H1 (cell line): ENCODE data around the gene SRM. TPM values are rescaled to one million over a fixed set of nuclear protein-coding genes. Genes with fewer than 3 reads are reported as not detected.

ENCODE experiments used
- E2F6 ChIP-seq: IDR thresholded peaks from 2 replicates; pipeline ENCODE4 v1.6.1; 2012; ENCODE audit warnings: inconsistent platforms
- EGR1 ChIP-seq: IDR thresholded peaks from 2 replicates; pipeline ENCODE4 v1.6.1; 2011; ENCODE audit warnings: low read depth, low read length, borderline replicate concordance
- FOSL1 ChIP-seq: IDR thresholded peaks from 2 replicates; pipeline ENCODE4 v1.6.1; 2011; ENCODE audit warnings: mild to moderate bottlenecking, low read depth, low read length, moderate library complexity; ENCODE audit not compliant: insufficient read depth
- POLR2A ChIP-seq, 2 experiments: IDR thresholded peaks; 1 replicate in 1 of 2; 2 replicates in 1 of 2; pipeline ENCODE4 v1.6.1; 2011; ENCODE audit warnings: low read depth in 2 of 2, low read length in 2 of 2, mild to moderate bottlenecking in 2 of 2; ENCODE audit errors: control extremely low read depth in 1 of 2
- TAF7 ChIP-seq: optimal IDR thresholded peaks from 2 replicates; pipeline ENCODE3; 2011; ENCODE audit warnings: low read depth, mild to moderate bottlenecking, inconsistent platforms, low read length, moderate library complexity, borderline replicate concordance
- TBP ChIP-seq: IDR thresholded peaks from 2 replicates; pipeline ENCODE4 v1.6.1; 2011; ENCODE audit warnings: low read depth, low read length, improper control_type of control experiment
- polyA plus RNA-seq, 7 experiments: library from polyadenylated mRNA; depleted of rRNA in 3 of 7; stranded (reverse) in 5 of 7; unstranded in 2 of 7; fragments of >200 nt in 5 of 7; fragments of 200-250 nt in 2 of 7; gene quantifications; 1 replicate in 5 of 7; 2 replicates in 1 of 7; 4 replicates in 1 of 7; pipeline versions ENCODE4 v1.2.1 to v1.2.3, GENCODE V29; 2011 to 2013; ENCODE audit warnings: missing spikeins in 2 of 7, mixed read lengths in 2 of 7
- total RNA-seq: library from RNA; stranded (reverse); fragmentation: NEBNext Ultra II Directional; extraction: Animal tissue kit (Norgen Biotek cat#: 25700); gene quantifications from 2 replicates; pipeline ENCODE4 v1.2.1, GENCODE V29; 2021
- TF ChIP-seq, protein P1 (sequence below): IDR thresholded peaks from 2 replicates; pipeline ENCODE4 v1.6.1; 2011; ENCODE audit warnings: low read depth, mild to moderate bottlenecking, low read length; ENCODE audit not compliant: insufficient read depth

Gene SRM
- total and polyA plus RNA-seq, 2 of the 8 experiments (the other 6 are each of a cell fraction or from before 2014, with no cell fraction given): 110 to 208 TPM

DNA sequence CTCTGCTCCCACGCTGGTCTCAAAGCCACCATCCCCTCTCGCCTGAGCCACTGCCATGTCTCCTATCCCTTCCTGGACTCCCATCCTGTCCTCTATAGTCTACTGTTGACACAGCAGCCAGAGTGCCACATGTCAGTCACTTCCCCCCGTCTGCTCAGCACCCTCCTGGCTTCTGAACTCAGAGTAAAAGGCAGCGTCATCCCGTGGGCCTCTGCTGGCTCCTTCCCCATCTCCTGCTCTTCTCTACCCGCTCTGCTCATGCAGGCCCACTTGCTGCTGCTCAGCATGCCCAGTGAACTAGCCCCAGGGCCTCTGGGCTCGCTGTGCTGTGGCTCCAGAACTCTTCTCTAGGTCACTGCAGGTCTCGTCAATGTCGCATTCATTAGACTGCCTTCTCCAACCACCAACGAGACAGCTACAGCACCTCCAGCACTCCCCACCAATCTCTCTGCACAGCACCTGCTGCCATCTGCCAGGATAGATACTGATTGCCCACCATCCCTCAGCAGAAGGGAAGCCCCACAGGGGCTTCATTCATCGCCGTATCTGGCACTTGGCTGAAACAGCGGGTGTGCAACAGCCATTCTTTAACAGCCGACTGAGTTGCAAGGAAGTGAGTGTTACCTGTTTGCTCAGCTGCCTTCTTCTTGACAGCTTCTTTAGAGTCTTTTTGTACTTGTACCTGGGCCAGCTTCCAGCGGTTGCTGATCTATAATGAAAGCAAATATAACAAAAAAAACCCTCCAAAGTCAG lies 11.8 kb upstream of the SRM start (continued):
- TF ChIP-seq E2F6: no peak
- no peak for TF ChIP-seq TBP
- no peak for TF ChIP-seq POLR2A (IDR thresholded peaks at IDR 0.05; ENCODE audit: control extremely low read depth in 1 of 2, low read depth in 2 of 2, low read length in 2 of 2)
- no peak for TF ChIP-seq TAF7
- no peak for TF ChIP-seq EGR1
- no peak for TF ChIP-seq FOSL1
- TF ChIP-seq, protein P1, sequence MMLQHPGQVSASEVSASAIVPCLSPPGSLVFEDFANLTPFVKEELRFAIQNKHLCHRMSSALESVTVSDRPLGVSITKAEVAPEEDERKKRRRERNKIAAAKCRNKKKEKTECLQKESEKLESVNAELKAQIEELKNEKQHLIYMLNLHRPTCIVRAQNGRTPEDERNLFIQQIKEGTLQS: no peak
